Stimulated activated naive B cell treated with anti-CD40 and anti-IgM and Interleukin-4, amounts not matched to agents 10 μg/mL and 1 μg/mL and 100 μg/mL, for 72 hours (primary cell): ENCODE results near the gene RIOK1.

Source experiments
- ATAC-seq, 2 donors: fragments of 150-1000 bp; cut with Tn5 transposase; replicated peaks; 2 replicates each; pipeline ENCODE4 v1.10.0; 2021; ENCODE audit warnings: moderate library complexity in 1 of 2
- DNase-seq: peaks from one replicate; pipeline ENCODE4 v3.0.0; 2021
- H3K27ac Mint-ChIP-seq: one replicate; pipeline ENCODE4 v1.8.0; 2022; ENCODE audit warnings: mild to moderate bottlenecking, mixed read lengths
- H3K27me3 Mint-ChIP-seq, 2 donors: one replicate each; pipeline ENCODE4 v1.8.0; 2022; ENCODE audit warnings: mixed read lengths in 2 of 2
- H3K36me3 Mint-ChIP-seq, 2 donors: one replicate each; pipeline ENCODE4 v1.8.0; 2022; ENCODE audit warnings: mixed read lengths in 2 of 2, mild to moderate bottlenecking in 1 of 2
- H3K4me1 Mint-ChIP-seq, 2 donors: one replicate each; pipeline ENCODE4 v1.8.0; 2022; ENCODE audit warnings: mixed read lengths in 2 of 2, mild to moderate bottlenecking in 1 of 2
- H3K4me3 Mint-ChIP-seq, 2 donors: one replicate each; pipeline ENCODE4 v1.8.0; 2022; ENCODE audit warnings: mild to moderate bottlenecking in 2 of 2, mixed read lengths in 2 of 2, moderate library complexity in 1 of 2
- H3K9me3 Mint-ChIP-seq, 2 donors: one replicate each; pipeline ENCODE4 v1.8.0; 2022; ENCODE audit warnings: mixed read lengths in 2 of 2, mild to moderate bottlenecking in 1 of 2

Gene RIOK1

GRCh38 chr6:7467007-7467897 lies 77.6 kb downstream of the RIOK1 start:
- peaks cover 0 to 5% of the 10 kb centered on the region in 2 donors for H3K4me1 Mint-ChIP-seq
- H3K36me3 Mint-ChIP-seq: no peaks in the 10 kb centered on the region
- H3K4me3 Mint-ChIP-seq: no peak overlapping the region
- H3K27me3 Mint-ChIP-seq: peaks cover 7 to 23% of the 10 kb centered on the region in 2 donors
- DNase-seq (no peak), ATAC-seq (no peak)
- H3K27ac Mint-ChIP-seq: no peak overlapping the region
- peaks cover 0 to 1% of the 10 kb centered on the region in 2 donors for H3K9me3 Mint-ChIP-seq
